Testis (tissue), 2 donors: ENCODE results near the gene DFFA.
"Not testable (repeated sequence)": the region's sequence is repeated elsewhere in the genome, so short reads cannot be mapped to it uniquely, and the experiment has no call there.

Experiments
- CTCF ChIP-seq, 3 experiments: fragments of 450-650 bp in 2 of 3; fragments of 200-600 bp in 1 of 3; sonication (generic) in 1 of 3; IDR thresholded peaks; one replicate each; pipeline ENCODE4 v1.5.1; 2016 to 2019; ENCODE audit warnings: antibody characterized with exemption in 3 of 3, mild to moderate bottlenecking in 2 of 3, moderate library complexity in 1 of 3
- POLR2A ChIP-seq: fragments of 450-650 bp; IDR thresholded peaks from one replicate; pipeline ENCODE4 v1.6.1; 2017; ENCODE audit warnings: antibody characterized with exemption, mild to moderate bottlenecking, moderate library complexity

GRCh38 chr1:10474309-10474612 lies 1.9 kb upstream of the DFFA start:
- TF ChIP-seq CTCF (IDR thresholded peaks at IDR 0.05); POLR2A: not testable (repeated sequence)
